ENCODE results near the gene DIRAS1. TPM values are rescaled to one million over a fixed set of nuclear protein-coding genes. Genes with fewer than 3 reads are reported as not detected.
A peak's percentile ranks its signal among the peaks of the same experiment; 100 is the strongest.

DIRAS1 gene
- total and polyA plus RNA-seq, 8 donors, result 2.4 to 16.3 (median 3.4) TPM

- no peak for ATAC-seq
- no peak for DNase-seq
- H3K27ac ChIP-seq, result no peak overlapping the region
- no peak overlapping the region for H3K4me3 ChIP-seq
- FAIRE-seq, result no peak
- WGBS, 2 donors, result 81 to 87% methylated on average over 9 of the region's 9 CpGs
- H3K36me3 ChIP-seq, result no peaks in the 10 kb centered on the region
- peaks cover 0 to 5% (median 0%) of the 10 kb centered on the region in 3 donors for H3K4me1 ChIP-seq
- no peak for TF ChIP-seq CTCF (IDR thresholded peaks at IDR 0.05)
- no peaks in the 10 kb centered on the region for H3K9me3 ChIP-seq
- intact Hi-C loops (cut with DNase I), result no loop called here
- no peaks in the 10 kb centered on the region for H3K27me3 ChIP-seq
Observed at GRCh38 chr19:2691951-2692350, 29.2 kb downstream of the DIRAS1 start.

DNA sequence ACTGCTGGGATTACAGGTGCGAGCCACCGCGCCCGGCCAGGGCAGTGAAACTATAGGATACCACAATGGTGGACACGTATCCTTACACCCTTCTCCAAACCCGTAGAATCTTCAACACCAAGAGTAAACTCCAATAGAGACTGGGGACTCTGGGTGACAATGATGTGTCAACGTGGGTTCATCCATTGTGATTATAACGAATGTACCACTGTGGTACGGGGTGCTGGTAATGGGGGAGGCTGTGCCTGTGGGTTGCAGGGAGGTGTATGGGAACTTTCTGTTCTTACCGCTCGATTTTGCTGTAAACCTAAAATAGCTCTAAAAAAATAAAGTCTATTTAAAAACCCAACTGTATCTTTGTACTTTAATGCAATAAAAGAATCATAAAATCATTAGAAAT, 30.3 kb downstream of the DIRAS1 start:
- ATAC-seq (no peak), DNase-seq (no peak), FAIRE-seq (no peak)
- Histone ChIP-seq H3K27me3 (no peaks in the 10 kb centered on the region), H3K4me3 (no peak overlapping the region), H3K27ac (no peak overlapping the region), H3K9me3 (no peaks in the 10 kb centered on the region), H3K4me1 (peaks cover 0 to 5% (median 0%) of the 10 kb centered on the region in 3 donors), H3K36me3 (no peaks in the 10 kb centered on the region)
- 89 to 94% methylated on average over 11 of the region's 11 CpGs for WGBS, 2 donors
- TF ChIP-seq CTCF (IDR thresholded peaks at IDR 0.05), result no peak
- intact Hi-C loops (cut with DNase I), result no loop called here

DNA sequence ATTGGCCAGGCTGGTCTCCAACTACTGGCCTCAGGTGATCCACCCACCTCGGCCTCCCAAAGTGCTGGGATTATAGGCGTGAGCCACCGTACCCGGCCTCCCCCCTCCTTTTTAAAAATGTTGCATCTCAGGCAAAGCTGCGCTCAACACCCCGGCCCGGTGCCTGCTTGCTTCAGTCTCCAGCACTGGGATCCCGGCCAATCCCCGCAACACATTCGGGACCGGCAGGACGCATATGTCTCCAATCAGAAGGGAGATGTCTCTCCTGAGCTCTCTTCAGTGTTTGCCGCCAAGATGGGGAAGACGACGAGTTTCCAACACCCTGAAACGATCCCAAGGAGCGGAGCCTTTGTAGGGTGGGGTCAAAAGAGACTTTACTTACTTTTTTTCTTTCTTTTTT, 34.8 kb downstream of the DIRAS1 start:
- DNase-seq, result no peak
- Histone ChIP-seq H3K27me3 (no peaks in the 10 kb centered on the region), H3K4me1 (no peaks in the 10 kb centered on the region), H3K36me3 (no peaks in the 10 kb centered on the region), H3K27ac (peak overlapping the region in 3 of 4 donors; percentile 66 to 81 (median 74)), H3K9me3 (no peaks in the 10 kb centered on the region), H3K4me3 (no peak overlapping the region)
- no peak for FAIRE-seq
- ATAC-seq, result peak in 1 of 4 donors; percentile 17
- 84 to 88% methylated on average over 17 of the region's 17 CpGs for WGBS, 2 donors
- intact Hi-C loops (cut with DNase I), result no loop called here
- no peak for TF ChIP-seq CTCF (IDR thresholded peaks at IDR 0.05)

GRCh38 chr19:2685204-2685704, 35.9 kb downstream of the DIRAS1 start:
- Histone ChIP-seq H3K27me3 (no peaks in the 10 kb centered on the region), H3K27ac (peak overlapping the region; percentile 51 to 81 (median 70)), H3K9me3 (no peaks in the 10 kb centered on the region), H3K4me1 (no peaks in the 10 kb centered on the region), H3K36me3 (no peaks in the 10 kb centered on the region), H3K4me3 (no peak overlapping the region)
- no peak for TF ChIP-seq CTCF (IDR thresholded peaks at IDR 0.05)
- no peak for ATAC-seq
- no peak for DNase-seq
- intact Hi-C loops (cut with DNase I), result no loop called here
- 85 to 92% methylated on average over 6 of the region's 6 CpGs for WGBS, 2 donors
- FAIRE-seq, result no peak

- no peaks in the 10 kb centered on the region for H3K27me3 ChIP-seq
- no peaks in the 10 kb centered on the region for H3K36me3 ChIP-seq
- H3K4me1 ChIP-seq, result no peaks in the 10 kb centered on the region
- H3K4me3 ChIP-seq, result no peak overlapping the region
- no peaks in the 10 kb centered on the region for H3K9me3 ChIP-seq
- ATAC-seq, result no peak
- no peak for TF ChIP-seq CTCF (IDR thresholded peaks at IDR 0.05)
- H3K27ac ChIP-seq, result no peak overlapping the region
- 87 to 89% methylated on average over 20 of the region's 20 CpGs for WGBS, 2 donors
- intact Hi-C loops (cut with DNase I), result no loop called here
- no peak for FAIRE-seq
- DNase-seq, result no peak
Observed at GRCh38 chr19:2683430-2684003, 37.7 kb downstream of the DIRAS1 start.
